ENCODE results near the gene ATP8B1.
"Not testable (repeated sequence)": the region's sequence is repeated elsewhere in the genome, so short reads cannot be mapped to it uniquely, and the experiment has no call there.

Gene ATP8B1

DNA sequence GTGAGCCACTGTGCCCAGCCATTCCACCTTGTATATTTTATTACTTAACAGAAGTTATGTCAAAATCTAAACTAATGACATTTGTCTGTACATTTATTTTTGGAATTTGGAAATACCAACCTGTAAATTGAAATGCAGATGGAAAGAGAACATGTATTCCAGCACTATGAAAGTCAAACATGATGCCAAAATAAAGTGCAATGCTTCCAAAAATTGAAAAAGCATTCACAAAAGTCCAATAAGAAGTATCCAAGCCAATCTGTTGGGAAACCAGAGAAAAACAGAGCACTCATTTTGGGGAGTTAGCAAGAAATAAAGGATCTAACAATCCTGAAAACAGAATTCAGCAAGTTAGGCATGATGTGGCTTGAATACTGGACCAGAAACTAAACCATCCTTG lies 151.2 kb downstream of the ATP8B1 start:
- no peak for DNase-seq (ENCODE audit: insufficient read length, low spot score)
- FAIRE-seq = no peak
- no peak for TF ChIP-seq POLR2A (IDR thresholded peaks at IDR 0.05; ENCODE audit: low read depth, low read length)

DNA sequence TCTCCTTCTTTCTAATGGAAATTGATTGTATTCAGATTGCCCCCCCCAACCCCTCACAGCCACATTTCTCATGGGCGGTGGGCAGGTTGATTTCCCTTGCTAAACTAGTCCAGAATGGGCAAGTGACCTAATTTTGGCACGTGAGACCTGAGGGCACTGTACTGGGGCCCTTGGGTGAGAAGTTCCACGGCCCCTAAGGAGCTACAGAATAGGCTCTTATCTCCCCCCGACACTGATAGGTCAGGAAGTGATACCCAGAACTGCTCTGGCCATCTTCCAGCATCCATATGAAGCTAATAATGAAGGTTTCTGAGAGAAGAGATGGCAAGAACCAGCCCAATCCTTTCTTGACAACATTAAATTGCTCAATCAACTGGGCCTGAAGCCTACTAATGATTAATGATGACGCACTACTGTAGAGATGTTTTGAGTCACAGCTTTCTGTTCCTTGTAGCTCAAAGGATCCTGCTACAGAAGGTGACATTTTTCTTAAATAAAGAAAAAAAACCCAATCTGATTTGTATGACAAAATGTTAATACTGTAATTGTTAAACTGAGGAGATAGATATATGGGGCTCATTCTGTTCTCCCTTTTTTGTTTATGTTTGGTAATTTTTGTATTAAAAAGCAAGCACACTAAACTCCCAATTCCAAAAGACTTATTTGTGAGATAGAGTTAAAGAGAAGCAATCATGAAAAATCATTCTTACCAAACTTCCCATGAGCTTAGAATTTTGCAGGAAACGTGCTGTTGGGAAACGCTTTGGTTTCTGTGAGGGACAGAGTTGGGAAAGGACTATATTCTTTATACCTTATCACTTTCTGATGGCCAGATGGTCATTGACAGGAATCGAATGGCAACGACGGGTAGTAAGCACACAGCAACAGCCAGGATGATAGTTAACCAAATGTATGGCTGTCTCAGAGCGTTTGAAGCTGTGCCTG lies 153.3 kb downstream of the ATP8B1 start:
- TF ChIP-seq POLR2A (IDR thresholded peaks at IDR 0.05; ENCODE audit: low read depth, low read length) = no peak
- FAIRE-seq = no peak
- no peak for DNase-seq (ENCODE audit: insufficient read length, low spot score)

DNA sequence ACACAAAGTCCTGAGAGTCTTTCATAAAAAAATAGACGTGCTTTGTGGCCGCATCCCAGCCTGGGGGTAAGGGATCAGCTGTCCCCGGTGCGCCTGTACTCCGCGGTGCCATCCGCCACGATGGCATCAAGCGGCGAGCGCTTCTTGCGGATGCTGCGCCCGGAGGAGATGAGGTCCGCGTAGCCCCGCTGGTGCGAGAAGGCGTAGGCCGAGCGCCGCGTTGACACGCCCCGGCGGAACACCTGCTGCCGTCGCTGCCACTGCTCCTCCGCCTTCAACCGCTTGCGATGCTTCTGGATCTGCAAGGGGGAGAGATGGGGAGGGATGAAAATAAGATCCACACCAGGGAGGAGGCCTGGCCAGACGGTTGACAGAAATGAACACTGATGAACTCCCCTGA lies 154.7 kb downstream of the ATP8B1 start:
- no peak for TF ChIP-seq POLR2A (IDR thresholded peaks at IDR 0.05; ENCODE audit: low read depth, low read length)
- DNase-seq (ENCODE audit: insufficient read length, low spot score) (no peak), FAIRE-seq (no peak)

DNA sequence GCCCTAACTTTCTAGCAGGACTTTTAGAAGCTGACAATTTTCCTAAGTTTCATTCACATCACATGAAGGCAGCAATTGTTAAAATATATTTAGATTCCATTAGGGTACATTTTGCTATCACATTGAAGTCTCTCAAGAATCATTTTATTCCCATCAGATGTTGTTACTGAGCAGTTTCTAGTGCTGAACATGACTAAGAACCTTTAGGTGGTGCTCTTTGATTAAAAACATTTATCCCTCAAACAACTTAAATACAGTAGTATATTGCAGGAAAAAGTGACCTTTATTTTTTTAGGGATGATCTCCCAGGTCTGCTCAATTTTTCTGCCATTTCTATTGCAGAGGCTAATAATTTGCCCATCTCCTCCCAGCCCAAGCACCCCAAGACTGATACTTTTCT lies 158.6 kb downstream of the ATP8B1 start:
- no peak for TF ChIP-seq POLR2A (IDR thresholded peaks at IDR 0.05; ENCODE audit: low read depth, low read length)
- DNase-seq (ENCODE audit: insufficient read length, low spot score) (no peak), FAIRE-seq (no peak)

DNA sequence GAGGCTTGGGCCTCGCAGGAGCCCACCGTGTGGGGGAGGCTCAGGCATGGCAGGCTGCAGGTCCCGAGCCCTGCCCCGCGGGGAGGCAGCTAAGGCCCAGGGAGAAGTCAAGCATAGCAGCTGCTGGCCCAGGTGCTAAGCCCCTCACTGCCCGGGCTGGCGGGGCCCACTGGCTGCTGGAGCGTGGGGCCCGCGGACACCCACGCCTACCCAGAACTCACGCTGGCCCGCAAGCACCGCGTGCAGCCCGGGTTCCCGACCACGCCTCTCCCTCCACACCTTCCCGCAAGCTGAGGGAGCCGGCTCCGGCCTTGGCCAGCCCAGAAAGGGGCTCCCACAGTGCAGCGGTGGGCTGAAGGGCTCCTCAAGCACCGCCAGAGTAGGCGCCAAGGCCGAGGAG lies 159.4 kb downstream of the ATP8B1 start:
- not testable (repeated sequence) for DNase-seq (ENCODE audit: insufficient read length, low spot score); FAIRE-seq

DNA sequence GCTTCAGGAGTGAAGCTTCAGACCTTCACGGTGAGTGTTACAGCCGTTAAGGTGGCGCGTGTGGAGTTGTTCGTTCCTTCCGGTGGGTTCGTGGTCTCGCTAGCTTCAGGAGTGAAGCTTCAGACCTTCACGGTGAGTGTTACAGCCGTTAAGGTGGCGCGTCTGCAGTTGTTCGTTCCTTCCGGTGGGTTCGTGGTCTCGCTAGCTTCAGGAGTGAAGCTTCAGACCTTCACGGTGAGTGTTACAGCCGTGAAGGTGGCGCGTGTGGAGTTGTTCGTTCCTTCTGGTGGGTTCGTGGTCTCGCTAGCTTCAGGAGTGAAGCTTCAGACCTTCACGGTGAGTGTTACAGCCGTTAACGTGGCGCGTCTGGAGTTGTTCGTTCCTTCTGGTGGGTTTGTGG lies 160.7 kb downstream of the ATP8B1 start:
- FAIRE-seq; DNase-seq (ENCODE audit: insufficient read length, low spot score): not testable (repeated sequence)

DNA sequence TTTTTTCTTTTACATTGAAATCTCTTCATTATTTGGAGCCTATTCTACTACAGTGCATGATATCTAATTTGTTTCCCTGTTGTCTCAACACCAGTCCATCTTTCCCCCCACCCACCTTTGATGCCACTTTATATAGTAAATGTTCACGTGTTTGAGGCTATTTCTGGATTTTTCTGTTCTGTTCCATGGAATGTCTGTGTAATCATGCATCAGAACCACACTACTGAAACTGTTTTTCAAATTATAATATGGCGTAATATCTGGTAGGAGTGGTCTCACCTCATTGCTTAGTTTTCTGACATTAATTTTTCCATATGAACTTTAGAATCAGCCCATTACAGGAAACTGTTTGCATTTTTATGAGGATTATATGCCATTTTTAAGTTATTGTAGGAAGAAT lies 162.4 kb downstream of the ATP8B1 start:
- no peak for DNase-seq (ENCODE audit: insufficient read length, low spot score)
- TF ChIP-seq POLR2A (IDR thresholded peaks at IDR 0.05; ENCODE audit: low read depth, low read length) = no peak
- no peak for FAIRE-seq

DNA sequence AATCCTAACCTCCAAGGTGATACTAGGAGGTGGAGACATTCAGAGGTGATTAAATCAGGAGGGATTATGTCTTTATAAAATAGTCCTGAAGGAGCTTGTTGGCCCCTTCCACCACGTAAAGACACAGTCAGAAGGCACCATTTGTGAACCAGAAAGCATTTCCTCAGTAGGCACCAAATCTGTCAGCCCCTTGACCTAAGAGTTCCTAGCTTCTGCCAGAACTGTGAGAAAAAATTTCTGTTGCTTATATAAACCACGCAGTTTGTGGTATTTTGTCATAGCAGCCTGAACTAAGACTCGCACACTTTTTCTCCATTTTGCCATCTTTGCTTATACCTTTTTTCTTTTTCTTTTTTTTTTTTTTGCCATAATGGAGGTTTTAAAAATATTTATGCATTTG lies 162.9 kb downstream of the ATP8B1 start:
- DNase-seq (ENCODE audit: insufficient read length, low spot score) (no peak), FAIRE-seq (no peak)
- no peak for TF ChIP-seq POLR2A (IDR thresholded peaks at IDR 0.05; ENCODE audit: low read depth, low read length)

DNA sequence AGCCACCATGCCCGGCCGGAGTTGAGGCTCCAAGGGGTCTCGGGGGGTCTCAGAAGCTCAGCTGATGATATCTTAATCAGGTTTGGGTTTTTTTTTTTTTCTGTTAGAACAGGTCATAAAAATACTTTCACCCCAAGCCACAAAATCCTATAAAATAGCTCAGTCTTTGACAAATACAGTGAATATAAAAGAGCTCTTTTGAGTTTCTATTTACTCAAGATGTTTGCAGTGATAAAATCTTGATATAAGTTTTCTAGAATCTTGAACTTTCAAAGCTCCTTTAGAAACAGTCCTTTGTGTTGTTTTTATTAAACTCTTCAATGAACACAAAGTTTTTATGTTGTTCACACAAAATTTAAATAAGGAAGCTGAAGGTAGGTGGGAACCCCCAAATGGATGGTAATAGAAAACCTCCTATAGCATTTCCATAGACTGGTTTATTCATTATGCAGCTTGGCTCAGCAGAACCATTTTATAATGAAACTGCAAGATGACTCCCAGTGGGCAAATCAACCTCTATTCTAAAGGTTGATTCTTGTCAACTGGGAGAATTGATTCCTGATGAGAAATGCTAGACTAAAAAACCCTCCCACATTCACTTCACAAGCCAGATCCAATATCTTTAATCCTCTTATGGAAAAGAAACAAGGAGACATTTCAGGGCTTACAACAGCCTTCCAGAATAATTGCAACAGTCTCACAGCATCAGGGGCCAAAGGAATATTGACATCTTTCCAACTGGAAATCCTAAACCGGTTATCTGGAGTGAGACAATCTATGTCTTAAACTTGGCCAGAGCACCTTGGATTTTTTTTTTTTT lies 167.9 kb downstream of the ATP8B1 start:
- DNase-seq (ENCODE audit: insufficient read length, low spot score) = no peak
- no peak for FAIRE-seq
- no peak for TF ChIP-seq POLR2A (IDR thresholded peaks at IDR 0.05; ENCODE audit: low read depth, low read length)

DNA sequence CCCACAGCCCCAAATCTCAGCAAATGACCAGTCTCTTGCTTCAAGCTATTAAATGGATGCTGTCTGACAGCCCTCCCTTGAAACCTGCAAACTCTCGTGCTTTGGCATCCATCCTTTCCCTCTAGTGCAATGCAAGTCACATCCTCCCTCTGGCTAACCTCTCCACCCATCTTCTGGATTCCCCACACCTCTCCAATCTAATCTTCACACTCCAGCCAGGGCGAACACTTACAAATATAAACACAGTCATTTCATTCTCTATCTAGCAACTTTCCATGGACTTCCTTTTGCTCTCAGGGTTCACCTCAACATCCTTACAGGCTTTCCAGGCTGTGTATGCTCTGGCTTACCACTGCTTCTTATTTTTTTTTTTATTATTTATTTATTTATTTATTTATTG lies 171.4 kb downstream of the ATP8B1 start:
- DNase-seq (ENCODE audit: insufficient read length, low spot score) (no peak), FAIRE-seq (no peak)
- no peak for TF ChIP-seq POLR2A (IDR thresholded peaks at IDR 0.05; ENCODE audit: low read depth, low read length)

DNA sequence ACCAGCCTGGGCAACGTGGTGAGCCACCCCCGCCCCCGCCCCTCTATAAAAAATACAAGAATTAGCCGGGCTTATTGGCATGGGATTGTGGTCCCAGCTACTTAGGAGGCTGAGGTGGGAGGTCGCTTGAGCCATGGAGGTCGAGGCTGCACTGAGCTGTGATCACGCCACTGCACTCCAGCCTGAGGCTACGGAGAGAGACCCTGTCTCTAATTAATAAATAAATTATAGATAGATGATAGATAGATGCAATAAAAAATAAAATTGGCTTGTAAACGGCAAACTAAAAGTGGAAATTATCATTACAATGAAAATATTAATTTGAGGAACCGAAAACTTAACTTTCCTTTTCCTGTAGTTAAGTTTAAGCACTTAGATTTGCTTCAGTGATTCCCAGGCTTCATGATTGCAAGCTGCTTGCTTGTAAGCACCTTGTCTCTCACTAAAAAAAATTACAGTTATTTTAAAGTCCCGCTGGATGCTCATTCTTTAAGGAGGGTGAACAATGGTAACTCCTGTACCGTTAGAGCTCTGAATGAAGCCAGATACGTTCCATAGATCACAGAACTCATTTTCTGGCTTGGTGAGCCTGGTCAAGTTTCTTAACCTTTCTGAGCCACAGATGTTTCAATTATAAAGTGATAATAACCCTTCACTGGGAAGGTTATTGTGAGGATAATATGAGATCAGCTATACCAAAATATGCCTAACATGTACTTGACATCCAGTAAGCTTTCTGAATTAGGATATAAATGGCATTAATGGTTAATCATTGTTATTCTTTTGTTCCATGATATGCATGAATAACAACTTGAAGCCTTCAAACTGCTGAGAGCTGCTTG lies 172.1 kb downstream of the ATP8B1 start:
- FAIRE-seq (no peak), DNase-seq (ENCODE audit: insufficient read length, low spot score) (no peak)
- TF ChIP-seq POLR2A (IDR thresholded peaks at IDR 0.05; ENCODE audit: low read depth, low read length) = no peak

DNA sequence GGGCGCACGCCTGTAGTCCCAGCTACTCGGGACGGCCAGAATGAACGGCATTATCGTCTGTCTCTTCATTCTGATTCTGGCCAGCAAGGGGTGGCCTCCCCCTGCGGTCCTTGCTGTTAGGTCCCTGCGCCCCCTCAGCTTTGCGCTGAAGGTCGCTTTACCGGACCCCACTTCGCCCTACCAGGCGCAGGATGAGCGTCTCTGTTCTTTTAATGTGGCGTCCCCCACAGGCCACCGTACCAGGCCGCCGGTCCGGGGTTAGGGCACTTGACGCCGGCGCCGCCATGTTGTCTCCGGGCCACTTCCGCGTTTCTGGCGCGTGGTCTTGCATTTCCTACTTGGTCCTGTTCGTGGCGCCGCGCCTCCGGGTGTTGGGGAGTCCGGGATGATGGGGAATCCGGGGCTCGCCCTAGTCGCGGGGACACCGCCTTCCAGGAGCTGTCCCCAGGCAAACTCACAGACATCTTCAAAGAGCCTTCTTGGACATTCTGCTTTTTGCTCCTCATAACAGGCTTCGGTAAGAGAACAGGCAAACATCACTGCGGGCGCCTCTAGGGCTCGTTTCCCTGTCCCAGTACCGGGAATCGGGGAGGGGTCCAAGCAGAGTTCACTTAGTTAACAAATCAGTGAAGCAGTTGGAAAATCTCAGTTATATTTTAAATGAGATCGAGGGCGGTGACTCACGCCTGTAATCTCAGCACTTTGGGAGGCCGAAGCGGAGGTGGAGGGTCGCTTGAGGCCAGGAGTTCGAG lies 172.9 kb downstream of the ATP8B1 start:
- FAIRE-seq (peak; percentile 6), DNase-seq (ENCODE audit: insufficient read length, low spot score) (peak; percentile 74)
- TF ChIP-seq POLR2A (IDR thresholded peaks at IDR 0.05; ENCODE audit: low read depth, low read length) = 0 out of 2 replicates have a peak, but pooled peaks have one; percentile 11

DNA sequence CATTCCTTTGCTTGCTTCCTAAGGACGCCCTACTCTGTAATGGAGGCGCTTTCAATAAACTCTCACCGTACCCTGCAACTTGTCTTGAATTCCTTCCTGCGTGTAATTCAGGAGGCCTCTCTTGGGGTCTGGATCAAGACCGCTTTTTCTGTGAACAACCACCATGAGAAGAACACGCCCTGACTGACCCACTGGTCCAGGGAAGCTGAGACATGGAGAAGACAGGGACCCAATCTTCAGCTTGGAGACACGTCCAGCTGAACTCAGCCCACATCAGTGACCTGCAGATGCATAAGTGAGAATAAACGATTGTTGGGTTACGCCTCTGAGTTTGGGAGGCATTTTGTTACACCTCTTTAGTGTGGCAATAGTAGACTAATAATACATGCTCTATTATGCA lies 173.7 kb downstream of the ATP8B1 start:
- no peak for FAIRE-seq
- no peak for DNase-seq (ENCODE audit: insufficient read length, low spot score)

More for the DNA sequence above, 173.7 kb downstream of the ATP8B1 start:
- TF ChIP-seq POLR2A (IDR thresholded peaks at IDR 0.05; ENCODE audit: low read depth, low read length) = no peak
